Duodenal mucosa (tissue), 2 donors: ENCODE results near the gene LMO2.

Source experiments
- H3K27ac ChIP-seq: one replicate; pipeline ENCODE4 v1.7.0; 2013; ENCODE audit warnings: low read depth, low read length
- H3K27me3 ChIP-seq, 2 donors: one replicate each; pipeline ENCODE4 v1.7.0; 2013; ENCODE audit warnings: low read length in 2 of 2, control low read depth in 1 of 2; ENCODE audit not compliant: insufficient read depth in 2 of 2, control insufficient read depth in 1 of 2
- H3K36me3 ChIP-seq, 2 donors: one replicate each; pipeline ENCODE4 v1.7.0; 2013; ENCODE audit warnings: low read length in 2 of 2, control low read depth in 1 of 2; ENCODE audit not compliant: insufficient read depth in 2 of 2, control insufficient read depth in 1 of 2
- H3K4me1 ChIP-seq, 2 donors: one replicate each; pipeline ENCODE4 v1.7.0; 2013; ENCODE audit warnings: low read length in 2 of 2, control low read depth in 1 of 2; ENCODE audit not compliant: insufficient read depth in 2 of 2, control insufficient read depth in 1 of 2
- H3K4me3 ChIP-seq, 2 donors: one replicate each; pipeline ENCODE4 v1.7.0; 2013; ENCODE audit warnings: low read length in 2 of 2, low read depth in 1 of 2
- H3K9ac ChIP-seq, 2 donors: one replicate each; pipeline ENCODE4 v1.7.0; 2013; ENCODE audit warnings: low read length in 2 of 2, low read depth in 1 of 2
- H3K9me3 ChIP-seq, 2 donors: one replicate each; pipeline ENCODE4 v1.7.0; 2013; ENCODE audit warnings: low read length in 2 of 2, control low read depth in 1 of 2; ENCODE audit not compliant: control insufficient read depth in 1 of 2

Gene LMO2

GRCh38 chr11:33915526-33915925 is 23.6 kb upstream of the LMO2 start:
- peaks cover 0 to 3% of the 10 kb centered on the region in 2 donors for H3K9me3 ChIP-seq
- no peaks in the 10 kb centered on the region for H3K27me3 ChIP-seq
- H3K9ac ChIP-seq: no peak overlapping the region
- peaks cover 0 to 4% of the 10 kb centered on the region in 2 donors for H3K4me1 ChIP-seq
- H3K27ac ChIP-seq: no peak overlapping the region
- H3K4me3 ChIP-seq: no peak overlapping the region
- H3K36me3 ChIP-seq: no peaks in the 10 kb centered on the region

DNA sequence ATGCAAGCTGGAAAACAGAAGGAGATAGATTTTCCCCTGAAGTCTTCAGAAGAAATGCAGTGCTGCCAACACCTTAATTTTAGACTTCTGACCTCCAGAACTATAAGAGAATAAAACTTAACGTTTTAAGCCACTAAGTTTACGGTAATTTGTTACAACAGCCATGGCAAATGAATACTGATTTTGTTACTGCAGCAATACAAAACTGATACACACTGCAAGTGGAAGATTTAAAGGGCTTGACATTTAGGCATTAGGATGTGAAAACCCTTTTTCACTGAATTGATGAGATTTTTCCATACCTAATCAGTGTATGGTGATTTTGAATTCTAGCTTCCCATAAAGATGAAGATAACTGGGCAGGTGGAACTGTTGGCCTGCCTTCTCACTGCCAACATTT is 22.1 kb upstream of the LMO2 start:
- no peaks in the 10 kb centered on the region for H3K27me3 ChIP-seq

GRCh38 chr11:33912405-33913361 is 20.8 kb upstream of the LMO2 start:
- H3K36me3 ChIP-seq: no peaks in the 10 kb centered on the region
- H3K9ac ChIP-seq: no peak overlapping the region
- H3K9me3 ChIP-seq: peaks cover 0 to 3% of the 10 kb centered on the region in 2 donors
- no peak overlapping the region for H3K27ac ChIP-seq
- H3K4me1 ChIP-seq: peaks cover 0 to 4% of the 10 kb centered on the region in 2 donors
- no peaks in the 10 kb centered on the region for H3K27me3 ChIP-seq
- no peak overlapping the region for H3K4me3 ChIP-seq

More for the DNA sequence above, 22.1 kb upstream of the LMO2 start:
- no peak overlapping the region for H3K4me3 ChIP-seq
- no peaks in the 10 kb centered on the region for H3K36me3 ChIP-seq
- H3K27ac ChIP-seq: no peak overlapping the region
- peaks cover 0 to 4% of the 10 kb centered on the region in 2 donors for H3K4me1 ChIP-seq
- peaks cover 0 to 3% of the 10 kb centered on the region in 2 donors for H3K9me3 ChIP-seq
- H3K9ac ChIP-seq: no peak overlapping the region

GRCh38 chr11:33910958-33911339 is 19.1 kb upstream of the LMO2 start:
- no peak overlapping the region for H3K27ac ChIP-seq
- H3K9me3 ChIP-seq: peaks cover 0 to 3% of the 10 kb centered on the region in 2 donors
- H3K4me1 ChIP-seq: peaks cover 0 to 4% of the 10 kb centered on the region in 2 donors
- no peak overlapping the region for H3K4me3 ChIP-seq
- H3K36me3 ChIP-seq: no peaks in the 10 kb centered on the region
- H3K9ac ChIP-seq: no peak overlapping the region
- no peaks in the 10 kb centered on the region for H3K27me3 ChIP-seq

GRCh38 chr11:33910296-33910957 is 18.6 kb upstream of the LMO2 start:
- Histone ChIP-seq H3K36me3 (no peaks in the 10 kb centered on the region), H3K4me3 (no peak overlapping the region), H3K9me3 (peaks cover 0 to 3% of the 10 kb centered on the region in 2 donors), H3K4me1 (peaks cover 0 to 4% of the 10 kb centered on the region in 2 donors), H3K27ac (no peak overlapping the region), H3K9ac (no peak overlapping the region), H3K27me3 (no peaks in the 10 kb centered on the region)

GRCh38 chr11:33909552-33909951 is 17.7 kb upstream of the LMO2 start:
- no peak overlapping the region for H3K4me3 ChIP-seq
- no peaks in the 10 kb centered on the region for H3K27me3 ChIP-seq
- H3K9me3 ChIP-seq: peaks cover 0 to 3% of the 10 kb centered on the region in 2 donors
- peaks cover 0 to 4% of the 10 kb centered on the region in 2 donors for H3K4me1 ChIP-seq
- H3K36me3 ChIP-seq: no peaks in the 10 kb centered on the region
- no peak overlapping the region for H3K27ac ChIP-seq
- no peak overlapping the region for H3K9ac ChIP-seq

DNA sequence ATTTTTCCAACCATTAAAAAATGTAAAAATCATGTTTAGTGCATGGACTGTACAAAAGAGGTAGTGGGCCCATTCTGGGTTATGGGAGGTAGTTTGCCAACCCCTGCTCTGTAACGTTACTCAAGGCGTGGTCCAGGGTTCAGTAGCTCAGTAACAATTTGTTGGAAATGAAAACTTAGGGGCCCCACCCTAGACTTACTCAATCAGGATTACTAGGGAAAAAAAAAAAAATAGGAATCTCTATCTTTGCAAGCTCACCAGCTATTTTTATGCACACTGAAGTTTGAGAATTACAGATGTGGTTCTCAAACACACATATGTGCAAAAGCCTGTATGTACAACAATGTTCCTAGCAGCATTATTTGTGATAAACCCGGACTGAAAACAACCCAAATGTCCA is 17.3 kb upstream of the LMO2 start:
- H3K27me3 ChIP-seq: no peaks in the 10 kb centered on the region
- H3K4me3 ChIP-seq: no peak overlapping the region
- no peaks in the 10 kb centered on the region for H3K36me3 ChIP-seq
- no peak overlapping the region for H3K9ac ChIP-seq
- H3K27ac ChIP-seq: no peak overlapping the region
- peaks cover 0 to 3% of the 10 kb centered on the region in 2 donors for H3K9me3 ChIP-seq
- peaks cover 0 to 4% of the 10 kb centered on the region in 2 donors for H3K4me1 ChIP-seq

DNA sequence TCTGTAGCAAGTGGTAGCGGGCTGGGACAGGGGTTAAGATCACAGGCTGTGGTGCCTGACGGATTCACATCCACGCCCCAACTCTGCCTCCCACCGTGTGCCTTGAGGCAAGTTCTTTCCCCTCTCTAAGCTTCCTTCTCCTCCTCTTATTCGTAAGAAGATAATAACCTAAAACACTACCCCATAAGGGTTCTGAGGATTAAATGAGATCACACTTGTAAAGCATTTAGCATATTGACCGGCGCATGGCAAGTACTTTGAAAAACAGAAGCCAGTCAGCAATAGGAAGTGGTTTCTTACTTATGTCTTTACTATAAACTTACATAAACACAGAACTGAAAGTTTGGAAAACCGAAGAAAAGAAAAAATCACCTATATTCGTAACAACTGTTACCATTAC is 15.5 kb upstream of the LMO2 start:
- H3K9ac ChIP-seq: no peak overlapping the region
- peaks cover 0 to 4% of the 10 kb centered on the region in 2 donors for H3K4me1 ChIP-seq
- no peak overlapping the region for H3K4me3 ChIP-seq
- H3K36me3 ChIP-seq: no peaks in the 10 kb centered on the region
- no peaks in the 10 kb centered on the region for H3K27me3 ChIP-seq
- no peak overlapping the region for H3K27ac ChIP-seq
- H3K9me3 ChIP-seq: no peaks in the 10 kb centered on the region

DNA sequence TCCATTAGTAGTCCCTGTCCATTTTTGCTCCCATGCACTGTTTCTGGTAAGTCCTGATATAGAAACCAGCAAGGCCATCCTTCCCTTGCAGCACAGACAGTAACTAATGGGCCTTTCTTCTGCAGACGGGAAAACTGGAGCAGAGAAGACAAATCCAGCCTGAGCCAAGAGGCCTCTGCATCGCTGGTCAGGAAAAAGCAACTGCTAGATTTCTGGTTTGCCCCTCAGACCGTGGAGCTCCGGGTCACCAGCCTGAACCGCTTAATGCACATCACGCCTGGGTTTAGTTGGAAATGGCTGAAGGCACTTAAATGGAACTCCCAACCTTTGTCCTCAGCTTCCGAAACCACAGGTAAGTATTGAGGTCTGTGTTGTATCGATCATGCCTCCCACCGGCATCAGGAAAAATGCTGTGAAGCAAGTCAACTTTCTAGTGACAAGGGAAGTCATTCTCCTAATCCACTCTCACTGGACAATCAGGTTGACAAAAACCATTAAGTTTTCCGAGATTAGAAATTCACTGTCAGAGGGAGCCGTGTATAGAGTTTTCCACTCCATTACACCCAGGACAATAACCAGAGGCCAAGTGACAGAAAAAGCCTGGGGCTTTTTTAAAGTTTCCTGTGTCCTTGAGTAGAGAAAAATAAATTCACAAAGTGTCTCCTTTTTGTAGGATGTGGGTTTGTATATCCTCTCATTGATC is 14.8 kb upstream of the LMO2 start:
- no peaks in the 10 kb centered on the region for H3K4me1 ChIP-seq
- H3K9ac ChIP-seq: no peak overlapping the region
- no peak overlapping the region for H3K27ac ChIP-seq
- no peaks in the 10 kb centered on the region for H3K27me3 ChIP-seq
- H3K36me3 ChIP-seq: no peaks in the 10 kb centered on the region
- H3K4me3 ChIP-seq: no peak overlapping the region
- H3K9me3 ChIP-seq: no peaks in the 10 kb centered on the region

GRCh38 chr11:33904102-33904501 is 12.2 kb upstream of the LMO2 start:
- H3K9me3 ChIP-seq: no peaks in the 10 kb centered on the region
- H3K9ac ChIP-seq: no peak overlapping the region
- H3K27ac ChIP-seq: no peak overlapping the region
- no peaks in the 10 kb centered on the region for H3K36me3 ChIP-seq
- H3K4me1 ChIP-seq: peaks cover 0 to 3% of the 10 kb centered on the region in 2 donors
- no peaks in the 10 kb centered on the region for H3K27me3 ChIP-seq
- H3K4me3 ChIP-seq: no peak overlapping the region
